ENCODE data around the gene BIN1.

Gene BIN1

DNA sequence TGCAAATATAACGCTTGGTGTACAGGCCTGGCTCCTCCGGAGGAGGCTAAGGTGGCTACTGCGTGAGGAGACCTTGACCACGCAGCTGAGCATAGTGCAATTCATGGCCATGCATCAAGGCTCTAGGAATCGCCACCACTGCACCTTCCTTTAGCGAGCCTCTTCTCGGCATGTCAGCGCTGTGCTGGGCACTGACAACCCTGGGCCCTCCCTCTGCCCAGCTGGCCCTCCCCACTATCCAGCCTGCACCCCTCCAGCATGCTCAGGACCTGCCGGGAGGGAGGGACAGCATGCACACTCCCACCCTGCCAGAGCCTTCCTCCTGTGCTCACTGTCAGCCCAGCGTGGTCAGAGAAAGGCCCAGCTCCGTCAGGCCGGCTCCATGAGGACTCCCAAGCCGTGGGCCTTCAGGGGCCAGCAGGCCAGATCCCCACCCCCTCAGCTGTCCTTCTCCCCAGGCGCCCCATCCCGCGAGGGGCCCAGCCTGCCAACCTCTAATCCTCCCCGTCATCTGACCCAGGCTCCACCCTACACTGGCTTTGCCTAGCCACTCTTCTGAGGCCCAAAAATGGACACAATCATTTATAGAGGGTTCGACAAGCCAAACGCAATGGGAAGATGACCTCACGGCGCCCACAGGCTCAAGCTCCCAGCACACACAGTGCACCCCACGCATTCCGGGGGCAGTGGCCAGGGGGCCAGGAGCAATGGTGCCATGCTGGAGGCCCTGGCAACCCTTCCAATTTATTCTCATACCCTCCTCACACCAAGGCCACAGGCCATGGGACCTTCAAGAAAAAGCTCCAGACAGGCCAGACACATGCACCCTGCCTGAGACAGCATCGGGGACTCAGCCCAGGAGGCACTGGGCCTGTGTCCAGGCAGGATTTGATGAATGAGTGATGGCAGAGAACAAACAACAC is 3.5 kb downstream of the BIN1 start:
- DNase-seq (ENCODE audit: low read depth): no peak

DNA sequence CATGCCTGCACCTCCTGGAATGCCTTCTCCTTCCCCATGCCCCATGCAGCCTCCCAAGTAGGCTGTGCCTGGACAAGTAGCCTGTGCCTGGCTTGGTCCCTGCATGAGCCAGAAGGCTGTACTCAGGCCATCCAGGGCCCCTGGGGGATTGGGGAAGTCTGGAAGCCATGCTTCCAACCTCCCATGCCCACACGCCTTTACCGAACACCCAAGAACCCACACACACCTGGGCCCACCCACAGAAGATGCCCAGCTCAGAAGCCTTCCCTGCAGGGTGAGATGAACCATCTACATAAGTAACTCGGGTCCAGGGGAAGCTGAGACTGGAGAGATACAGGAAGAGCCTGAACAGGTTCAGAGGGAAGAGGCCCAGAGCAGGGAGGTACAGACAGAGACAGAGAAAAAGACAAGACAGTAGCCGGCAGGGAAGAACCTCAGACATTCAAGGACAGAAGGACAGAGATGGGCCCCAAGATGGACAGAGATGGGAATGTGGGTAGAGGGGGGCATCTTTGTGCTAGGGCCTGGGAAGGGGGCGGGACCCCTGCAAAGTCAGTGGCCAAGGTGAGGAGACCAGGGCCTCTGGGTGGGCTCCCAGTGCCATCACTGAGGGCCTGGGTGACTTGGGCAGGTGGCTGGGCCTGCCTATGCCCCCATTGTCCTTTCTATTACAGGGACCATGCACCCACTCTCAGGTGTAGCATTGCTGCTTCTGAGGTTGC is 4.3 kb downstream of the BIN1 start:
- no peak for DNase-seq (ENCODE audit: low read depth)

DNA sequence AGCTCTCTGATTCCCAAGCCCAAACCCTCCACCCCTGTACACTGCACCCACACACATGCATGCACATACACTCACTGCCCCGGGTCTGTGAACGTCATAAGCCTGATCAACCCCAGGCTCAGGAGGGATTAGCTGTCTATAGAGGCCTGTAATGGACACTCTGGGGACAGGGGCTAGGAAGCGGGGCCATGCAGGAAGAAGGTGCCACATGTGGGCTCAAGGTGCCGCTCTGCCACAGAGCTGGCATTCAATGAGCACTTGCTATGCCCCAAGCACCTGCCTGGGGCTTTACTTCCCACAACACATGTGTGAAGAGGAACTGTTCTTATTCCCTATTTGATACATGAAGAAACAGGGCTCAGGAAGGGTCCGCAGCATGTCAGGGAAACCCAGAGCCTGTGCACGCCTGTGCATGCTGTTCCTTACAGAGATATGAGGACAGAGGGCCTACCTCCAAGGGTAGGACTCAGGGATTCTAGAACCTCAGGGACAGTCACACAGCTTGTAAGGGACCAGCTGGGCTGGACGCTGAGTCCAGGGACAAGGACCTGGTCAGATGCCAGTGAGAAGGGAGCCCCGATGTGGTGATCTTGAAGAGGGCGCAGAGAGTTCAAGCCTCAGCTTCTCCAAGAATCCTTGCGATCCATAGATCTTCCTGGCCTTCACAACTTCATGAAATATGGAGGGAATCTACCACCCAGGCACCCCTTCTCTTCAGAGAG is 5.0 kb downstream of the BIN1 start:
- no peak for DNase-seq (ENCODE audit: low read depth)

- DNase-seq (ENCODE audit: low read depth): no peak
Measured at GRCh38 chr2:127101048-127101611, 5.8 kb downstream of the BIN1 start.

DNA sequence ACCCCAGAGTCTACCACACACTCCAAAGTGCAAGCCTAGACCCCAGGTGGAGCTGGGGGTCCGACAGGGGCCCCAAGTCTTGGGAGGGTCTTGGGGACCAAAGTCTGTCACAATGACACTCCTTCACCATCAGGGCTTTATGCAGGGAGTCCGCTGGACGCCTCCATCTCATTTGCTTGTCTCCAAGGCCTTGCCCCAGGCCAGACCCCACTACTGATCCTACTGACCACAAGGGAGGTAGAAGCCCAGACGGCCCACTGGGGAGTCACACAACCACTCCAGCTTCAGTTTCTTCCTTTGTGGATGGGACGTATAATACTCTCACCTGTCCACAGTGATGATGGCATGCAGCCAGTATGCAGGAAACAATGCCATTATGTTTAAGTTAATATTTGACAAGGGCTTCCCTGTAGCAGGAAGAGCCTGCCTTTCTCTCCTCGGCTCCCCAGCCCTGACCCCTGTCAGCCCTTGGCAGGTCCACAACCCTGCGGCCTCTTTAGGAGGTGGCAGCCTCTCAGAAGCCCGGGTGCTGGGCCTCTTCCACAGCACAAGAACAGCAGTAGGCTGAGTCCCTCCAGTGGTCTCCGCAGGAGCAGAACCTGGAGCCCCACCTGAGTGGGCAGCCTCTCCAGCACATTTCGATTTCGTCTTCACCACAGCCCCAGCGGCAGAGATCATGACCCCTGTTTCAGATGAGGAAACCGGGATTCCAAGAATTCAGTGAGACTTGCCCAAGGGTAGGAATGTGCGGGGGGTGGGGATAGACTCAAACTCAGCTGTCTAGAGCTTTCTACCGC is 6.5 kb downstream of the BIN1 start:
- no peak for DNase-seq (ENCODE audit: low read depth)

- no peak for DNase-seq (ENCODE audit: low read depth)
Measured at GRCh38 chr2:127098711-127099110, 8.2 kb downstream of the BIN1 start.

DNA sequence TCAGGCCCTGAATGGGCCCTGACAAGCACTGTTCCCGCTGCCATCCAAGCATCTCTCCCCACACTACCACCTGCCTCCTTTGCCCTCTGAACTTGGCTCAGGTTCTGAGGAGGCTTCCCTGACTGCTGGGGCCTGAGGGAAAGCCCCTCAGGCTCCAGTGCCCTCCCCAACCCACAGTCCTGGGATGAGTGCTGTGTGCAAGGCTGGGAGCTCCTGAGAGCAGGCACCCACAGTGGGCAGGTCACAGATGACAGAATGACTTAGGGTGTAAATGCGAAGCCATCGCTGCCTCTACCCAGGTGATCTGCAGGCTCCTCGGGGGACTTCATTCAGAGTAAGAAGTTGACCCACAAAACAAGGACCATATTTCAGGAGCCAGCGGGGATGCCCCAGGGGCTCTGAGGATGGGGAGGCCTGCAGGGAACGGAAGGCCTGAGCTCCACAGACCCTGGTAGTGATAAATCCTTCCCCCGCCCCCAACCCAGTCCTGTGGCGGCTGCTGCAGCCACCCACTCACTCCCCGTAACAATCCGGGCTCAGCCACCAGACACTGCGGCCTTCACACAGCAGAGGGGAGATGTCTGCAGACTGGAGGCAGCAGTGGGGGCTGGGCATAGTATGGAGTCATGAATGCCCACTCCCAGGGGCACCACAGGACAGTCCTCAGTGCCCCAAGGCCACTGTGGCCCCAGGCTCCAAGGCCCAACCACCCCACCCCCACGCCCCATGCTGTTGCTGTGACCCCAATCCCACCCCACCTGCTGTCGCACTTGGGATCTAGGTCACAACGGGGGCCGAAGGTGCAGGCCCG is 8.9 kb downstream of the BIN1 start:
- no peak for DNase-seq (ENCODE audit: low read depth)

- DNase-seq (ENCODE audit: low read depth): no peak
Measured at GRCh38 chr2:127097471-127097765, 9.5 kb downstream of the BIN1 start.

DNA sequence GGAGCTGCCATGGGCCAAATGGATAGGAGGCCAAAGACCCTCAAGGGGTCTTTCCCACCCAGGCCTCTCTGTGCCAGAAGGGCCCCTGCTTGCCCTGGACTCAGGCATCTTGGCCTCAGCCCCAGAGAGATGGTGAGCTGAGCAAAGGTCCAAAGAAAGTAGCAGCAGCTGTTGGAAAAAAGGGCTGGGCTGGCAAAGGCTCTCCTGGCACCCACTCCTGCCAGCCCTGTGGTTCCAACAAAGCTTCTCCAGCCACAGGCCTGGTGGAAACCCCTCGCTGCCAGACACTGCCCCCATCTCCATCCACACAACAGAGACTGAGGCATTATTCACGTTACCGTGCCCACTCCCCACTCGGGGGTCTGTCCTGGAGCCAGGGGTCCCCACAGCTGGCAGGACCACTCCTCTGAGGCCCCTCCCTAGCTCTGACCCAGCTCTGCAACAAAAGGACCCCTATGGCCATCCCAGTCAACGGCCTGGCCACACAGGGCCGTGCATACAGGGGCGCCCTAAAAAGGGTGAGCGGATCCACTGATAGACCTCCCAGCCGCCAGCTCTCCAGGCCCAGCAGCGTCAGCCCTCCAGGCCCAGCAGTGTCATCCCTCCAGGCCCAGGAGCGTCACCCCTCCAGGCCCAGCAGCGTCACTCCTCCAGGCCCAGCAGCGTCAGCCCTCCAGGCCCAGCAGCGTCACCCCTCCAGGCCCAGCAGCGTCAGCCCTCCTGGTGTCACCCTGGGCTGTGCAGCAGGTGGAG is 10.1 kb downstream of the BIN1 start:
- no peak for DNase-seq (ENCODE audit: low read depth)

- DNase-seq (ENCODE audit: low read depth): no peak
Measured at GRCh38 chr2:127096280-127096679, 10.7 kb downstream of the BIN1 start.

- DNase-seq (ENCODE audit: low read depth): no peak
Measured at GRCh38 chr2:127095784-127096183, 11.2 kb downstream of the BIN1 start.

- DNase-seq (ENCODE audit: low read depth): no peak
Measured at GRCh38 chr2:127095367-127095641, 11.7 kb downstream of the BIN1 start.

DNA sequence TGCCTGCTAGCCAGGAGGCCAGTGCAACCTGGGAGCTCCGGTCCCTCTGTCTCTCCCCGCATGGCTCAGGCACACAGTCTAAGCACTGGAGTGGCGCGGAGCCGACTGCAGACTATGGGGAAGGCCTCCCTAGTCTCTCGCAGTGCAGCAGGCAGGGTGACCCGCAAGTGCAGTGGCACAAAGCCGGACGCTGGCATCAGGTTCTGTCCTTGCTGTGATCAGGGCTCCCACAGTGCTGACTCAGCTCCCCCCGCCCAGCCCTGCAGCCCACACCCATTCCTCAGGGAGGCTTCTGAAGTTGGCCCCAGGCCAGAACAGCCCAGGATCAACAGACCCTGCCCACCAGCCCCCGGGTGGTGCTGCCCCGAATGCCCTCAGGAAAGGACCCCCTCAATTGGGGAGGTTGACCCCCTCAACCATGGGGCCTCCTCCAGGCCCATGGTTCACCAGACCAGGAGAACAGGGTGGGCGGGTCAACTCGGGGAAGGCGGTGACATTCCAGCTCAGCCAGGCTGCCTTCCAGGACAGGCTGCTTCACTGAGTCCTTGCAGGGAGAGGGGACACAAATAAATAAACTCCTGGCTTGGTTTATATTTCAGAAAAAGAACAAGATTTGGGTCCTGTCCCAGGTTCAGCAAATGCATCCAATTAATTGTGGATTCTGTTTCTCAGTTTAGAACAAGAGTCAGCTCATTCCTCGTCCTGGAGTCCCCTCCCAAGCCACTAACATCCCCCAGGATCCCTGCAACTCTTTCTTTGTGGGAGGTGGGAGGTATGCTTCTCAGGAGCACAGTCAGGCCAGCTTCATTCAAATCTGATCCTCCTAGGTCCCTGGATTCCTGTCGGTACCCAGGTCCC is 12.2 kb downstream of the BIN1 start:
- no peak for DNase-seq (ENCODE audit: low read depth)

DNA sequence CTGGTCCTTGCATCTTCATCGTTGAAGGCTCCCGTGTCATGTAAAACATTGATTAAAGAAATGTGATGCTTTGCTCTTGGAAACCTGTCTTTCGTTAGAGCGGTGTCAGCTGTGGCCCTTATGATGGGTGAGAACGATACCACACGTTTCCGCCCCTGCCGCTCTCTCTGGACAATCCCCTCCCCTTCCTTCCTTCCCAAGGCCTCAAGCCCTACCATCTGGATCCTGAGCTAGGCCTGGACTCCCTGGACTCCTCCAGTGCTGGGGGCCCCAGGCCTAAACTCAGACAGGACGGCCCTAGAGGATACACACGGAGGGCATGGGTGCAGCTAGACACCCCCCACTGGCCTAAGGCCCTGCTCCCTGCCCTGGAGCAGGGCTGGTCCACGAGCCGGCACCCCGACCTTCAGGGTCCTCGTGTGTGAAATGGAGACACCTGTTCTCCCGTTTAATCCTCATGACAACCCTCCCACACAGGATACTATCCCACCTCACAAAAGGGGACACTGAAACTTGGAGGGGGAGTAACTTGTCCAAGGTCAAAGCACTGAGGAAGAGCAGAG is 13.2 kb downstream of the BIN1 start:
- DNase-seq (ENCODE audit: low read depth): no peak

- no peak for DNase-seq (ENCODE audit: low read depth)
Measured at GRCh38 chr2:127092901-127093516, 13.9 kb downstream of the BIN1 start.

DNA sequence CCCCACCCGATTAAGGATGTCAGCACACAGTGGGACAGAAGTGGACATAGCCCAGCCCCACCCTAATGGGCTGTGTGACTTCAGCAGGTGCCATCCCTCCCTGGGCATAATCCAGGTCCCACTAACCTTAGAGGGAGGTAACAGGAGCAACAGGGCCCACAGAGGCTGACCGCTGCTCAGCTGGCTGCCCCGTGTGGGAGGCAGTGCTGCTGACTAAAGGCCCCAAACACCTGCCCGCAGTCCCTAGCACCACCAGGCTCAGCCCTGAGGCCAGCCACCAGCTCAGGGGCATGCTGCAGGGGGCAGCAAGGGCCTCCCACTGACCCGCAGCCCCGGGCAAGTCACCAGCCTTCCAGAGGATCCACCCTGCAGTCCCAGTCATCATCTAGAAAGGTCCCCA is 14.6 kb downstream of the BIN1 start:
- no peak for DNase-seq (ENCODE audit: low read depth)

GRCh38 chr2:127091886-127092285 is 15.1 kb downstream of the BIN1 start:
- no peak for DNase-seq (ENCODE audit: low read depth)

- no peak for DNase-seq (ENCODE audit: low read depth)
Measured at GRCh38 chr2:127091148-127091547, 15.8 kb downstream of the BIN1 start.

Data from stimulated activated CD8-positive, alpha-beta memory T cell treated with anti-CD3 and anti-CD28 coated beads, Interleukin-15, amount 100 ng/mL, for 24 hours (primary cell).